IMR-90 (cell line): Measurements from ENCODE around the gene ATP11A.

Experiments
- POLR2A ChIP-seq: IDR thresholded peaks from 2 replicates; pipeline ENCODE4 v1.6.1; 2012; ENCODE audit warnings: mild to moderate bottlenecking, low read depth, low read length
- RCOR1 ChIP-seq: IDR thresholded peaks from 2 replicates; pipeline ENCODE4 v1.6.1; 2012; ENCODE audit warnings: mild to moderate bottlenecking, low read length, improper control_type of control experiment; ENCODE audit not compliant: insufficient replicate concordance
- TF ChIP-seq, protein P1 (sequence below): conservative IDR thresholded peaks from 2 replicates; pipeline ENCODE4 v1.5.1; 2012; ENCODE audit warnings: mild to moderate bottlenecking, low read depth, low read length, improper control_type of control experiment

DNA sequence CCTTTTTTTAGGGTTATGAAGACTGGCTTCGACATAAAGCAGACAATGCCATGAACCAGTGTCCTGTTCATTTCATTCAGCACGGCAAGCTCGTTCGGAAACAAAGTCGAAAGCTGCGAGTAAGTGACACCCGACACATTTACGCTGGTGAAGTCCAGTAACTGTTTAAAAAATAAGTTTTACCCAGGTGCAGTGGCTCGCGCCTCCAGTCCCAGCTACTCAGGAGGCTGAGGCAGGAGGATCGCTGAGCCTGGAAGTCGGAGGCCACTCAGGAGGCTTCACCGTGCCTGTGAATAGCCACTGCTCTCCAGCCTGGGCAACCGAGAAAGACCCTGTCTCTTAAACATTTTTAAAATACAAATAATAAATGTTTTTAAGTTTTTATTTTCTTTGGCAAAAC is 120.8 kb downstream of the ATP11A start:
- no peak for TF ChIP-seq POLR2A
- TF ChIP-seq, protein P1, sequence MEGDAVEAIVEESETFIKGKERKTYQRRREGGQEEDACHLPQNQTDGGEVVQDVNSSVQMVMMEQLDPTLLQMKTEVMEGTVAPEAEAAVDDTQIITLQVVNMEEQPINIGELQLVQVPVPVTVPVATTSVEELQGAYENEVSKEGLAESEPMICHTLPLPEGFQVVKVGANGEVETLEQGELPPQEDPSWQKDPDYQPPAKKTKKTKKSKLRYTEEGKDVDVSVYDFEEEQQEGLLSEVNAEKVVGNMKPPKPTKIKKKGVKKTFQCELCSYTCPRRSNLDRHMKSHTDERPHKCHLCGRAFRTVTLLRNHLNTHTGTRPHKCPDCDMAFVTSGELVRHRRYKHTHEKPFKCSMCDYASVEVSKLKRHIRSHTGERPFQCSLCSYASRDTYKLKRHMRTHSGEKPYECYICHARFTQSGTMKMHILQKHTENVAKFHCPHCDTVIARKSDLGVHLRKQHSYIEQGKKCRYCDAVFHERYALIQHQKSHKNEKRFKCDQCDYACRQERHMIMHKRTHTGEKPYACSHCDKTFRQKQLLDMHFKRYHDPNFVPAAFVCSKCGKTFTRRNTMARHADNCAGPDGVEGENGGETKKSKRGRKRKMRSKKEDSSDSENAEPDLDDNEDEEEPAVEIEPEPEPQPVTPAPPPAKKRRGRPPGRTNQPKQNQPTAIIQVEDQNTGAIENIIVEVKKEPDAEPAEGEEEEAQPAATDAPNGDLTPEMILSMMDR, result no peak
- no peak for TF ChIP-seq RCOR1
